ENCODE measurements around the gene TK1.

- TF ChIP-seq POLR2A (IDR thresholded peaks at IDR 0.05) = no peak
- TF ChIP-seq EP300 (IDR thresholded peaks at IDR 0.05) = no peak
- no peak for TF ChIP-seq CTCF (IDR thresholded peaks at IDR 0.05)
Observed at GRCh38 chr17:78174870-78175642, 11.8 kb downstream of the TK1 start.

All from suprapubic skin (tissue), 3 donors.